Activated CD8-positive, alpha-beta T cell treated with anti-CD3 and anti-CD28 coated beads, Interleukin-2, amount 10 ng/mL, durations not matched to agents 7 days and 5 days (primary cell): ENCODE measurements around the gene CD83. TPM values are rescaled to one million over a fixed set of nuclear protein-coding genes. Genes with fewer than 3 reads are reported as not detected.
A peak's percentile ranks its signal among the peaks of the same experiment; 100 is the strongest.

ENCODE experiments used
- ATAC-seq: fragments of 150-1000 bp; cut with Tn5 transposase; one replicate; pipeline ENCODE4 v1.10.0; 2021; ENCODE audit warnings: moderate library complexity
- CTCF ChIA-PET: fragments of 350-600 bp; sonication (Branson Sonifier 250); formaldehyde crosslinking; loops from one replicate; lab custom pipeline; 2021; ENCODE audit warnings: antibody characterized with exemption; lab: Charles Lee
- POLR2A ChIA-PET: fragments of 350-600 bp; sonication (Branson Sonifier 250); formaldehyde crosslinking; loops from one replicate; lab custom pipeline; 2021; ENCODE audit warnings: antibody characterized with exemption; lab: Charles Lee
- DNase-seq: peaks from one replicate; pipeline ENCODE4 v3.0.0-alpha.2; 2020
- H3K27ac Mint-ChIP-seq: one replicate; pipeline ENCODE4 v1.8.0; 2021; ENCODE audit warnings: mild to moderate bottlenecking, mixed read lengths
- H3K27me3 Mint-ChIP-seq: one replicate; pipeline ENCODE4 v1.8.0; 2021; ENCODE audit warnings: low read depth, mixed read lengths
- H3K36me3 Mint-ChIP-seq: one replicate; pipeline ENCODE4 v1.8.0; 2021; ENCODE audit warnings: low read depth, mixed read lengths
- H3K4me1 Mint-ChIP-seq: one replicate; pipeline ENCODE4 v1.8.0; 2021; ENCODE audit warnings: low read depth, mixed read lengths
- H3K4me3 Mint-ChIP-seq: one replicate; pipeline ENCODE4 v1.8.0; 2021; ENCODE audit warnings: mild to moderate bottlenecking, mixed read lengths
- H3K9me3 Mint-ChIP-seq: one replicate; pipeline ENCODE4 v1.8.0; 2022; ENCODE audit warnings: mixed read lengths; ENCODE audit not compliant: insufficient read depth
- total RNA-seq, 2 experiments: library from RNA; stranded (reverse); gene quantifications; one replicate each; pipeline ENCODE4 v1.2.3, GENCODE V29; 2021

The CD83 gene
- total RNA-seq, 2 experiments from 2014 or later: 10.0 to 10.1 TPM

DNA sequence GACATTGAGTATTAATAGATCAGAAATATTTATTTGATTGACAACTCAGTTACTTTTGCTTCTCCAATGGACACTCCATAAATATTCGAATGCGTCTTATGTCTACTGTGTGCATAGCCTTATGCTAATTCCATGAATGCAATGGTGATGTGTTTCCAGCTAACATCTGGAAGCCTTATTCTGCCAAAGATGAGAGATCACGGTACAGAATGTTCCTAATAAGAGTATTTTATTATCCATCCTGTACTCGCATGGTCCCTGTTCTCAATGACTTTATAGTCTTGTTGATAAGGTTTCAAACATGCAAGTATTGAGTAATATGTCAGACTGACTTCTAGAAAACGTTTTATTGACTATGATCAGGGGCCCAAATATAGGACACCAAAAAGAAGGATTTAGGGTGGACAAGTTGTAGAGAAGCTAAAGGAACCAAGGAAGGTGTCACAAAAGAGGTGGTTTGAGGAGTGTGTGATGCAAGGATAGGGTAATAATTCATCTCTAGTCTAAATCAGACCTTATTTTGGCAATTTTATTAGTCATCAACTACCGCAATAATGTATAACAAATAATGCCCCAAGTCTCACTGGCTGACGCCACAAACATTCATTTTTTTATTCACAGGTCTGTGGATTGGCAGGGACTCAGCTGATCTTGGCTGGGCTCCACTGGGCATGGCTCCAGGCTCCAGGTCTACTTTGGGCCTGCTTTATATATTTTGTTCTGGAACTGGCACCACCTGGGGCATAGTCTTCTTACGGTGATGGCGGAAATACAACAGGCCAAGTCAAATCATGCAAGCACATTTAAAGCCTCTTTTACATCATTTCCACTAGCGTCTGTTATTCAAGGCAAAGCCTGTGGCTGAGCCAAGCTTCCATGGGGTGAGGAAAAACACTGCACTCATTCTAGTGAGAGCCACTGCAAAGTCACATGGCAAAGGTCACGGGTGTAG is 24.5 kb upstream of the CD83 start:
- DNase-seq (no peak), ATAC-seq (no peak)
- Mint-ChIP-seq H3K27ac (no peak overlapping the region), H3K36me3 (no peaks in the 10 kb centered on the region), H3K27me3 (peaks cover 2% of the 10 kb centered on the region), H3K9me3 (no peaks in the 10 kb centered on the region), H3K4me1 (peaks cover 18% of the 10 kb centered on the region), H3K4me3 (no peak overlapping the region)
- ChIA-PET CTCF (no interaction called here), POLR2A (no interaction called here)

DNA sequence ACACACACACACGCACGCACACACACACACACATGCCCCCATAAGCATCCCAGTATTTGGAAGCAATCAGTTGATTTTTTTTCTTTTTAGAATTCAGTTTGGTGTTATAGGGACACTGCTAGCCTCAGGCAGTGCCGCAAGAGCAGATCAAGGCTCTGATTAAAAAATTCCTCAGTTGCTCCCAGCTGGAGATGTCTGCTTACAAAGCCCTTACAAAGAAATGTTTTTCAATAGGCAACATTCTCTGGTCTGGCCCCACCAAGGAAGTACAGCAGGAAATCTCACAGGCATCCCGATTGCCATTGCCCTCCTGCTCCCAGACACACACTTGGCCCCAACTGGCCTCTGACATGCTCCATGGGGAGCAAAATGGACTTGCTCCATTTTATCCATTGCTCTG is 22.9 kb upstream of the CD83 start:
- CTCF ChIA-PET: interaction anchor here (1.9 kb wide), 1 partner anchor 28 kb away, joined by 9 read pairs; no protein-coding TSS in a partner anchor
- DNase-seq: no peak
- no peaks in the 10 kb centered on the region for H3K36me3 Mint-ChIP-seq
- H3K27me3 Mint-ChIP-seq: no peaks in the 10 kb centered on the region
- H3K9me3 Mint-ChIP-seq: no peaks in the 10 kb centered on the region
- H3K27ac Mint-ChIP-seq: no peak overlapping the region
- H3K4me1 Mint-ChIP-seq: peaks cover 18% of the 10 kb centered on the region
- POLR2A ChIA-PET: interaction anchor here (0.9 to 1.0 kb wide), 2 partner anchors 15 to 99 kb away, joined by 3 to 4 read pairs; no protein-coding TSS in a partner anchor
- no peak overlapping the region for H3K4me3 Mint-ChIP-seq
- ATAC-seq: no peak

- H3K27ac Mint-ChIP-seq: no peak overlapping the region
- no peaks in the 10 kb centered on the region for H3K36me3 Mint-ChIP-seq
- POLR2A ChIA-PET: interaction anchor here (0.9 to 1.0 kb wide), 2 partner anchors 15 to 98 kb away, joined by 3 to 4 read pairs; no protein-coding TSS in a partner anchor
- peaks cover 18% of the 10 kb centered on the region for H3K4me1 Mint-ChIP-seq
- DNase-seq (no peak), ATAC-seq (no peak)
- no peaks in the 10 kb centered on the region for H3K9me3 Mint-ChIP-seq
- H3K4me3 Mint-ChIP-seq: no peak overlapping the region
- no peaks in the 10 kb centered on the region for H3K27me3 Mint-ChIP-seq
- CTCF ChIA-PET: interaction anchor here (0.9 to 1.9 kb wide), 4 partner anchors 12 to 300 kb away, joined by 3 to 9 read pairs (median 4); no protein-coding TSS in a partner anchor
Observed at GRCh38 chr6:14095437-14095836, 22.1 kb upstream of the CD83 start.

DNA sequence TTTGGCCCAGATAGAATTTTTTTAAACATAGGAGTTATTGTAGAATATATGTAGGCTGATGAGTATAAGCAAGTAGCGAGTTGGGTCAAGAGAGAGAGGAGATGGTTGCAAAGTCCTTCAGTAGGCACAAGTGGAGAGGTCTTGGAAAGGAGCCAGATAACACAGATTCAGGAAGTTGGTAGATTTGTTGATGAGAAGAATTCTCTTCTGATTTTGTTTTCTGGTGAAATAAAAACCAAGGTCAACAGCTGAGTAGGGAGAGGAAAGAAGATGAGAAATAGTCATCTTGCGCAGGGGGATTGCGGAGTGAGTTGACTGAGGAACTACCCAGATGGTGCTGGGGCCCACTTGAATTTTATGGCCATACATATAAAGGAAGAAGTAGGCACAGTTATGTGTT is 17.4 kb upstream of the CD83 start:
- Mint-ChIP-seq H3K4me3 (no peak overlapping the region), H3K36me3 (no peaks in the 10 kb centered on the region), H3K27ac (no peak overlapping the region), H3K4me1 (peaks cover 7% of the 10 kb centered on the region), H3K9me3 (no peaks in the 10 kb centered on the region), H3K27me3 (peaks cover 7% of the 10 kb centered on the region)
- DNase-seq: no peak
- POLR2A ChIA-PET: no interaction called here
- no peak for ATAC-seq
- CTCF ChIA-PET: no interaction called here

GRCh38 chr6:14100966-14101365 is 16.6 kb upstream of the CD83 start:
- Mint-ChIP-seq H3K27me3 (peaks cover 11% of the 10 kb centered on the region), H3K4me3 (no peak overlapping the region), H3K27ac (no peak overlapping the region), H3K36me3 (no peaks in the 10 kb centered on the region), H3K4me1 (no peaks in the 10 kb centered on the region), H3K9me3 (peaks cover 7% of the 10 kb centered on the region)
- DNase-seq: no peak
- ChIA-PET CTCF (no interaction called here), POLR2A (no interaction called here)
- ATAC-seq: no peak

DNA sequence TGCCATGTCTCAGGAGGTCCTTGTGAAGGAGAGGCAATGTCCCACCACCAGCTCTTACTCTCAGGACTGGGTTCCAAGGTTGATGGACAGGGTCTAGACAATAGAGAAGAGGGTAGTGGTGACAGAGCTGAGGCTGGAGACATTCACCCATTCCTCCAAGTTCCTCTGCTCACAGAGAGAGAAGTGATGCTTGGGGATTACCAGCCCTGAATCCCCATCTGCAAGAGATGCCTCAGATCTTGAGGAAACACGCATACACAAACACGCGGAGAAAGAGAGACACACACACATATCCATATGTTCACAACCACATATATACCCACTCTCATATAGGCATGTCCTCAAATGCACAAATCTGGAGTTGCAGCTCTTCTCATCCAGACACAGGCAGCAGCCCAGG is 15.2 kb upstream of the CD83 start:
- ChIA-PET CTCF (no interaction called here), POLR2A (no interaction called here)
- peaks cover 11% of the 10 kb centered on the region for H3K27me3 Mint-ChIP-seq

GRCh38 chr6:14105547-14105946 is 12.0 kb upstream of the CD83 start:
- no peak for ATAC-seq
- POLR2A ChIA-PET: no interaction called here
- Mint-ChIP-seq H3K4me3 (no peak overlapping the region), H3K27ac (no peak overlapping the region), H3K36me3 (peaks cover 7% of the 10 kb centered on the region), H3K9me3 (peaks cover 23% of the 10 kb centered on the region), H3K4me1 (peaks cover 29% of the 10 kb centered on the region), H3K27me3 (peaks cover 11% of the 10 kb centered on the region)
- DNase-seq: no peak
- CTCF ChIA-PET: no interaction called here

More for the DNA sequence above, 15.2 kb upstream of the CD83 start:
- Mint-ChIP-seq H3K4me3 (no peak overlapping the region), H3K4me1 (no peaks in the 10 kb centered on the region), H3K27ac (no peak overlapping the region), H3K9me3 (peaks cover 15% of the 10 kb centered on the region), H3K36me3 (peaks cover 2% of the 10 kb centered on the region)
- ATAC-seq (no peak), DNase-seq (no peak)

DNA sequence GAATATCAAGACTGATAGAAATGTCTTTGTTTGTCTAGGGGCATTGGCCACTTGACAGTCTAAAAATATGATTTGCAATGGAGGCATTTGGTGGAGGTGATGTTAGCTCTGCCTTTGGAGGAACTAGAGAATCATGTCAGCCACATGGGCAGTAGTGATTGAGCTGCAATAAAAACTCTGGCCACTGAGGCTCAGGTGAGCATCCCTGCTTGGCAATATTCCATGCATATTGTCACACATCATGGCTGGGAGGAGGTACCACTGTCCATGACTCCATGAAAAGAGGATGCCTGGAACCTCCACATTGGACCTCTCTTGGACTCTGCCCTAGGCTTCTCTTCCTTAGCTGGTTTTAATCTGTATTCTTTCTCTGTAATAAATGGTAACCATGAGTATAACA is 10.6 kb upstream of the CD83 start:
- CTCF ChIA-PET: interaction anchor here (0.8 to 1.5 kb wide), 3 partner anchors 11 to 59 kb away, joined by 3 to 5 read pairs (median 3); no protein-coding TSS in a partner anchor

DNA sequence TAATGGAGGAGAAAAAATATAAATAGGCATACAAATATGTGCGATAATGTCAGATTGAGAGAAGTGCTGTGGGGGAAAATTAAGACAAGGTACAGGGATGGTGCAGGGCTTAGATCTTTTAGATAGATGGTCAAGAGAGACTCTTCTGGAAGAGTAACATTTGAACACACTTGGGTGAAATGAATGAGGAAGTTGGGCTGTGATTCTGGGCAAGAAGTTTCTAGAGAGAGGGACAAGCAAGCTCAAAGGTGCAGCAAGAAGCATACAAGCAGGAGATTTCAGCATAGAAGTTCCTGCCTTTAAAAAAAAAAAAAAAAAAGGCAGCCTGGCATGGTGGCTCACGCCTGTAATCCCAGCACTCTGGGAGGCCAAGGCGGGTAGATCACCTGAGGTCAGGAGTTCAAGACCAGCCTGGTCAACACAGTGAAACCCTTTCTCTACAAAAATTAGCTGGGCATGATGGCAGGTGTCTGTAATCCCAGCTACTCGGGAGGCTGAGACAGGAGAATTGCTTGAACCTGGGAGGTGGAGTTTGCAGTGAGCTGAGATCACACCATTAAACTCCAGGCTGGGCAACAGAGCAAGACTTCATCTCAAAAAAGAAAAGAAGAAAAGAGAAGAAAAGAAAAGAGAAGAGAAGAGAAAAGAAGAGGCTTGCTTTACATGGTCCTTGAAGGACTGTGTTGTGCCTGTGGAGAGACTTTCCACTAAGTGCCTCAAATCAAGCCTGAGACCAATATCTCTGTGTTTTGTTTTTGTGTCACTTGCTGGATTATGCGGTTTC is 9.7 kb upstream of the CD83 start:
- ATAC-seq (no peak), DNase-seq (no peak)
- Mint-ChIP-seq H3K27me3 (peaks cover 14% of the 10 kb centered on the region), H3K27ac (no peak overlapping the region), H3K9me3 (peaks cover 23% of the 10 kb centered on the region), H3K36me3 (peaks cover 7% of the 10 kb centered on the region), H3K4me3 (no peak overlapping the region), H3K4me1 (peaks cover 30% of the 10 kb centered on the region)
- CTCF ChIA-PET: interaction anchor here (1.5 to 3.0 kb wide), 2 partner anchors 12 to 41 kb away, joined by 5 to 18 read pairs; no protein-coding TSS in a partner anchor
- POLR2A ChIA-PET: interaction anchor here (0.6 to 1.3 kb wide), 2 partner anchors 11 to 183 kb away, joined by 3 to 5 read pairs; no protein-coding TSS in a partner anchor

More for the DNA sequence above, 10.6 kb upstream of the CD83 start:
- POLR2A ChIA-PET: no interaction called here
- no peak for DNase-seq
- Mint-ChIP-seq H3K27ac (no peak overlapping the region), H3K9me3 (peaks cover 23% of the 10 kb centered on the region), H3K36me3 (peaks cover 7% of the 10 kb centered on the region), H3K4me1 (peaks cover 30% of the 10 kb centered on the region), H3K27me3 (peaks cover 9% of the 10 kb centered on the region), H3K4me3 (no peak overlapping the region)
- no peak for ATAC-seq

GRCh38 chr6:14108571-14109410 is 8.8 kb upstream of the CD83 start:
- DNase-seq (no peak), ATAC-seq (peak; percentile 52)
- Mint-ChIP-seq H3K9me3 (peaks cover 23% of the 10 kb centered on the region), H3K27me3 (peaks cover 8% of the 10 kb centered on the region), H3K27ac (peak overlapping the region; percentile 61), H3K36me3 (peaks cover 7% of the 10 kb centered on the region), H3K4me1 (peaks cover 30% of the 10 kb centered on the region), H3K4me3 (no peak overlapping the region)
- ChIA-PET POLR2A (interaction anchor here (0.5 to 1.3 kb wide), 2 partner anchors 12 to 397 kb away, joined by 3 to 5 read pairs; partner anchors contain the start of gene RANBP9), CTCF (interaction anchor here (1.1 to 3.0 kb wide), 4 partner anchors 12 to 65 kb away, joined by 3 to 18 read pairs (median 4); no protein-coding TSS in a partner anchor)
